A549 (cell line): ENCODE data around the gene NME7. TPM values are rescaled to one million over a fixed set of nuclear protein-coding genes. Genes with fewer than 3 reads are reported as not detected.

Source experiments
- ATAC-seq, 2 experiments: fragments of 200-7000 bp in 1 of 2; fragments of >200 bp in 1 of 2; cut with Nextera tagmentation in 1 of 2; cut with Tn5 transposase in 1 of 2; 3 replicates each; pipeline versions ENCODE4 v1.8.0 to v1.9.1; 2018 to 2020; ENCODE audit warnings: mild to moderate bottlenecking in 1 of 2, moderate library complexity in 1 of 2
- CTCF ChIA-PET: fragments of 300-600 bp; sonication (Branson Sonifier 250); formaldehyde crosslinking; extraction: SDS; loops from one replicate; lab custom pipeline; 2021; ENCODE audit warnings: antibody characterized with exemption, inconsistent platforms; lab: Yijun Ruan, JAX
- POLR2A ChIA-PET: fragments of 350-600 bp; formaldehyde crosslinking; extraction: SDS; loops from one replicate; lab custom pipeline; 2021; ENCODE audit warnings: antibody characterized with exemption, inconsistent platforms; lab: Yijun Ruan, JAX
- DNase-seq, 2 experiments: peaks; one replicate each; pipeline versions ENCODE4 v3.0.0 to v3.0.0-alpha.2; 2011 to 2016; ENCODE audit warnings: low read depth in 1 of 2, low spot score in 1 of 2
- FAIRE-seq: peaks from 2 replicates; lab custom pipeline; 2011; peaks lifted over from hg19 to GRCh38; lab: Jason Lieb, UNC
- H3K27ac ChIP-seq, 2 experiments: fragments of >200 bp; sonication (Bioruptor Twin); formaldehyde crosslinking; 3 replicates each; pipeline ENCODE4 v1.5.1; 2016 to 2017
- H3K4me1 ChIP-seq: fragments of >200 bp; sonication (Bioruptor Twin); formaldehyde crosslinking; 3 replicates; pipeline ENCODE4 v1.6.1; 2016
- H3K4me2 ChIP-seq: fragments of >200 bp; sonication (Bioruptor Twin); formaldehyde crosslinking; 3 replicates; pipeline ENCODE4 v1.6.1; 2016
- H3K4me3 ChIP-seq: fragments of >200 bp; sonication (Bioruptor Twin); formaldehyde crosslinking; 3 replicates; pipeline ENCODE4 v1.5.1; 2016
- H3K9me3 ChIP-seq: fragments of >200 bp; sonication (Bioruptor Twin); formaldehyde crosslinking; 3 replicates; pipeline ENCODE4 v1.6.1; 2016
- CBX2 ChIP-seq: fragments of 200-600 bp; sonication (generic); IDR thresholded peaks from 2 replicates; pipeline ENCODE4 v1.6.1; 2016; ENCODE audit warnings: low read depth, mild to moderate bottlenecking, borderline replicate concordance
- CBX8 ChIP-seq: fragments of 200-600 bp; sonication (generic); IDR thresholded peaks from 2 replicates; pipeline ENCODE4 v1.6.1; 2016
- CEBPB ChIP-seq, 2 experiments: fragments of >200 bp in 1 of 2; sonication (Bioruptor Twin) in 1 of 2; formaldehyde crosslinking in 1 of 2; IDR thresholded peaks; 2 replicates each; pipeline ENCODE4 v1.6.1; 2012 to 2016
- EHF ChIP-seq: fragments of 250-450 bp; sonication (Bioruptor Pico); IDR thresholded peaks from 2 replicates; pipeline ENCODE4 v1.5.0; 2020; ENCODE audit warnings: mild to moderate bottlenecking
- EHMT2 ChIP-seq: fragments of 200-600 bp; sonication (generic); IDR thresholded peaks from 2 replicates; pipeline ENCODE4 v1.6.1; 2016; ENCODE audit warnings: antibody characterized with exemption, low read depth, mild to moderate bottlenecking, moderate library complexity
- FOSB ChIP-seq: fragments of 250-450 bp; sonication (Bioruptor Pico); IDR thresholded peaks from 2 replicates; pipeline ENCODE4 v1.5.0; 2020; ENCODE audit warnings: mild to moderate bottlenecking, moderate library complexity
- FOSL2 ChIP-seq, 2 experiments: fragments of 450-650 bp in 1 of 2; fragments of >200 bp in 1 of 2; sonication (Bioruptor Twin) in 1 of 2; formaldehyde crosslinking; IDR thresholded peaks; 2 replicates each; pipeline versions ENCODE4 v1.5.0 to v1.6.1; 2016 to 2020; ENCODE audit warnings: mild to moderate bottlenecking in 1 of 2, moderate library complexity in 1 of 2
- HOXA7 ChIP-seq: fragments of 250-450 bp; sonication (Bioruptor Pico); IDR thresholded peaks from 2 replicates; pipeline ENCODE4 v1.5.0; 2020; ENCODE audit warnings: mild to moderate bottlenecking, moderate library complexity
- JUN ChIP-seq, 2 experiments: fragments of >200 bp; sonication (Bioruptor Twin); formaldehyde crosslinking; IDR thresholded peaks; 2 replicates in 1 of 2; 3 replicates in 1 of 2; pipeline ENCODE4 v1.6.1; 2016 to 2017
- JUNB ChIP-seq: fragments of >200 bp; sonication (Bioruptor Twin); formaldehyde crosslinking; IDR thresholded peaks from 2 replicates; pipeline ENCODE4 v1.6.1; 2016
- KDM5A ChIP-seq: fragments of 200-600 bp; sonication (generic); IDR thresholded peaks from 2 replicates; pipeline ENCODE4 v1.6.1; 2016; ENCODE audit warnings: antibody characterized with exemption, mild to moderate bottlenecking
- MAFK ChIP-seq: fragments of 450-650 bp; IDR thresholded peaks from 2 replicates; pipeline ENCODE4 v1.6.1; 2014; ENCODE audit not compliant: partially characterized antibody
- RCOR1 ChIP-seq: fragments of 150-350 bp; IDR thresholded peaks from 2 replicates; pipeline ENCODE4 v1.6.1; 2014; ENCODE audit warnings: antibody characterized with exemption, low read length, low read depth
- RFX5 ChIP-seq: fragments of 450-650 bp; IDR thresholded peaks from 2 replicates; pipeline ENCODE4 v1.7.1; 2014; ENCODE audit warnings: antibody characterized with exemption, mild to moderate bottlenecking, moderate library complexity
- SREBF2 ChIP-seq: fragments of 450-650 bp; IDR thresholded peaks from 2 replicates; pipeline ENCODE4 v1.6.1; 2014; ENCODE audit warnings: mild to moderate bottlenecking, moderate library complexity
- TP53 ChIP-seq: fragments of 250-450 bp; sonication (Bioruptor Pico); IDR thresholded peaks from 2 replicates; pipeline ENCODE4 v1.5.0; 2021; ENCODE audit warnings: mild to moderate bottlenecking, moderate library complexity
- WGBS: methylation state at CpG from one replicate; pipeline ENCODE4 v1.1.6; 2017; ENCODE audit errors: missing lambda C conversion rate; 5-methylcytosine and 5-hydroxymethylcytosine counted together
- polyA plus RNA-seq, 4 experiments: library from polyadenylated mRNA; depleted of rRNA in 3 of 4; stranded (reverse); fragments of >200 nt; fragmentation: RNase III in 1 of 4; extraction: RNeasy Plus Mini Kit Qiagen cat#74134 plus additional on column Dnase treatment in 1 of 4; gene quantifications; 2 replicates in 3 of 4; 3 replicates in 1 of 4; pipeline ENCODE4 v1.2.3, GENCODE V29; 2011 to 2017
- TF ChIP-seq, protein P1 (sequence below): fragments of >200 bp; sonication (Bioruptor Twin); formaldehyde crosslinking; IDR thresholded peaks from 3 replicates; pipeline ENCODE4 v1.5.1; 2016
- TF ChIP-seq, protein P2 (sequence below): fragments of >200 bp; sonication (Bioruptor Twin); formaldehyde crosslinking; IDR thresholded peaks from 2 replicates; pipeline ENCODE4 v1.6.1; 2016

NME7 gene
- polyA plus RNA-seq, 2 of the 4 experiments (the other 2 are of a cell fraction): 39.5 to 62.3 TPM

DNA sequence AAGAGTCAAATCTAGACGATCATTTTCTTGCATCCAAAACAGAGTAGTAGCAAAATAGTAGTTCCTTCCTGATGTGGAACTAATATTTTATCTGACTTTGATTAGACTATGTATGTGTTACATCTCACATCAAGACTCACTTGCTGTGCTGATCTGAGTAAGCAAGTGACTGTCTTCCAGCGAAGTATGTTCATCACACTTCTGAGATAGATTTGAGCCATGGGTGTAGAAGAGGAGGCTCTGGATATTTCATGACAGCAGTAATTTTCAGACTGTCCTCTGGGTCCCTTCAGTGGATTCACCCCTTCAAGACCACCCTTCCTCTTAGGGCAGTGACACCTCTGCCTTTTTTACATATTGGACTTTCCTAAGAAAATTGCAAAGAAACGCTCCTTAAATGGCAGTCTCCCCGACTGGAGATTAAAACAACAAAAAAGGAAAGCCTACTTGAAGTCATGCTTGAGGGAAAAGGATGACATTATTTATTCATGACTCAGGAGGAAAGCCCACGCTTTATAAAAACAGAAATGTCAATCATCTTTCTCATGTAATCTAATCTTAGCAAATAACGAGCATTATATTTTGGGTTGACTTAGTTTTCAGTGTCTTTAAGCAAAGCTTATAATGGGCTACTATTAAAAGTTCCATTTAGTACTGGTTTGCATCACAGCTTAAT lies 238.3 kb downstream of the NME7 start:
- Histone ChIP-seq H3K27ac (peak overlapping the region in 1 of 2 experiments; percentile 52; a peak in 3 of 6 replicates), H3K4me1 (peaks cover 79% of the 10 kb centered on the region), H3K9me3 (no peaks in the 10 kb centered on the region), H3K4me2 (peak overlapping the region; percentile 17; the same call in 2 of the 3 replicates), H3K4me3 (no peak overlapping the region)
- POLR2A ChIA-PET: interaction anchor here (1.1 kb wide), 1 partner anchor 20 kb away, joined by 3 read pairs; no protein-coding TSS in a partner anchor
- no peak for DNase-seq
- TF ChIP-seq JUNB (no peak), RFX5 (no peak), MAFK (no peak), TP53 (CRISPR knock-in tag) (no peak)
- TF ChIP-seq, protein P1, sequence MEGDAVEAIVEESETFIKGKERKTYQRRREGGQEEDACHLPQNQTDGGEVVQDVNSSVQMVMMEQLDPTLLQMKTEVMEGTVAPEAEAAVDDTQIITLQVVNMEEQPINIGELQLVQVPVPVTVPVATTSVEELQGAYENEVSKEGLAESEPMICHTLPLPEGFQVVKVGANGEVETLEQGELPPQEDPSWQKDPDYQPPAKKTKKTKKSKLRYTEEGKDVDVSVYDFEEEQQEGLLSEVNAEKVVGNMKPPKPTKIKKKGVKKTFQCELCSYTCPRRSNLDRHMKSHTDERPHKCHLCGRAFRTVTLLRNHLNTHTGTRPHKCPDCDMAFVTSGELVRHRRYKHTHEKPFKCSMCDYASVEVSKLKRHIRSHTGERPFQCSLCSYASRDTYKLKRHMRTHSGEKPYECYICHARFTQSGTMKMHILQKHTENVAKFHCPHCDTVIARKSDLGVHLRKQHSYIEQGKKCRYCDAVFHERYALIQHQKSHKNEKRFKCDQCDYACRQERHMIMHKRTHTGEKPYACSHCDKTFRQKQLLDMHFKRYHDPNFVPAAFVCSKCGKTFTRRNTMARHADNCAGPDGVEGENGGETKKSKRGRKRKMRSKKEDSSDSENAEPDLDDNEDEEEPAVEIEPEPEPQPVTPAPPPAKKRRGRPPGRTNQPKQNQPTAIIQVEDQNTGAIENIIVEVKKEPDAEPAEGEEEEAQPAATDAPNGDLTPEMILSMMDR: no peak
- ATAC-seq: no peak
- no peak for FAIRE-seq
- WGBS: 58% methylated on average over 6 of the region's 6 CpGs
- CTCF ChIA-PET: interaction anchor here (0.6 kb wide), 1 partner anchor 271 kb away, joined by 3 read pairs; no protein-coding TSS in a partner anchor

DNA sequence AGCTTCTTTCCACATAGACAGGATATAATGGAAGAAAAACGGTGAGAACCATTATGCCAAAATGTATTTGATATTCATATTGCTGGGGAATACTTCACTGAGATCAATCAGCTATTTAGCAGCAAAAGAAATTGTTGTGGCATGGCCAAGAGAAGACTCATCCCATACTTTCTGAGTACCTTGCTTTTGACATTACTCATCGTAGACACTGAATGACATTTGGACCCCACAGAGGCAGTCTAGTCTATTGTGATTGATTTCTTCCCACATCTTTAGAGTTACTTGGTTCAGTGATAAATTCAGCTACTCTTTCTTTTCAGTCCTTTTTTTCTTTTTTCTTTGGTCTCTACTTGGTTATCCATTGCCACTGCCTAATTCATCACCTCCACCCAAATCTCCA lies 239.0 kb downstream of the NME7 start:
- peak overlapping the region; percentile 17; the same call in 1 of the 3 replicates for H3K4me2 ChIP-seq
- 77% methylated on average over 2 of the region's 2 CpGs for WGBS
- no peak for ATAC-seq
- ChIA-PET CTCF (interaction anchor here (0.6 kb wide), 1 partner anchor 272 kb away, joined by 3 read pairs; no protein-coding TSS in a partner anchor), POLR2A (interaction anchor here (1.1 to 1.5 kb wide), 2 partner anchors 9 to 19 kb away, joined by 3 read pairs; no protein-coding TSS in a partner anchor)
- FAIRE-seq: no peak
- TF ChIP-seq FOSL2 (IDR thresholded peaks at IDR 0.05): no peak
- 0 out of 2 replicates have a peak, but pooled peaks have one; percentile 4 for TF ChIP-seq FOSL2 (CRISPR knock-in tag; IDR thresholded peaks at IDR 0.05)
- no peak for TF ChIP-seq JUN (IDR thresholded peaks at IDR 0.05)
- TF ChIP-seq, all 56 proteins: peak for 1
- Histone ChIP-seq H3K27ac (no peak overlapping the region), H3K9me3 (no peaks in the 10 kb centered on the region), H3K4me3 (no peak overlapping the region), H3K4me1 (peaks cover 79% of the 10 kb centered on the region)
- DNase-seq: no peak

DNA sequence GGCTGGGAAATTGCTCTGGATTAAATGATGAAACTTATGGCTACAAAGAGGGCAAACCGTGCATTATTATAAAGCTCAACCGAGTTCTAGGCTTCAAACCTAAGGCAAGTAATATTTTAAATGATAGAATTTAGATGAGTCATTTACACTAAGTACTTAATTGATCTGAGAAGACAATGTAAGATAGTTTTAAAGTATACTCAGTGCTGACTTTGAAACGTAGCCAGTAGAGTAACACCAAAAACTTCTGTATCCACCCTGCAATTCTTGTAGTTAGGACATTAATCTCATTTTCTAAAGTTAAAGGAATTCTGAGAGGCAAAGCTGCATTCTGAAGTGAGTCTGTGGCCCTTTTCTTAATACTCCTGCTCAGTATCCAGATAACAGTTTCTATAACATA lies 240.3 kb downstream of the NME7 start:
- H3K4me3 ChIP-seq: no peak overlapping the region
- no peak overlapping the region for H3K27ac ChIP-seq
- no peak for ATAC-seq
- DNase-seq: no peak
- no peaks in the 10 kb centered on the region for H3K9me3 ChIP-seq
- peaks cover 76% of the 10 kb centered on the region for H3K4me1 ChIP-seq
- no peak for TF ChIP-seq EHF (CRISPR knock-in tag)
- no peak for TF ChIP-seq HOXA7 (CRISPR knock-in tag)
- no peak for TF ChIP-seq KDM5A
- TF ChIP-seq EHMT2: no peak
- no peak for TF ChIP-seq CBX2
- no peak for TF ChIP-seq CEBPB (IDR thresholded peaks at IDR 0.05)
- TF ChIP-seq, protein P1: no peak
- no peak for TF ChIP-seq RCOR1
- TF ChIP-seq, protein P2, sequence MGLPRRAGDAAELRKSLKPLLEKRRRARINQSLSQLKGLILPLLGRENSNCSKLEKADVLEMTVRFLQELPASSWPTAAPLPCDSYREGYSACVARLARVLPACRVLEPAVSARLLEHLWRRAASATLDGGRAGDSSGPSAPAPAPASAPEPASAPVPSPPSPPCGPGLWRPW: no peak
- no peak for TF ChIP-seq CBX8
- no peak for TF ChIP-seq FOSB (CRISPR knock-in tag)
- no peak for TF ChIP-seq SREBF2
- 74% methylated on average over 3 of the region's 3 CpGs for WGBS
- ChIA-PET CTCF (interaction anchor here (0.6 to 1.8 kb wide), 4 partner anchors 11 to 688 kb away, joined by 3 to 5 read pairs (median 4); partner anchors contain the start of gene ATP1B1), POLR2A (interaction anchor here (1.4 to 1.5 kb wide), 2 partner anchors 8 to 22 kb away, joined by 3 to 4 read pairs; no protein-coding TSS in a partner anchor)
- no peak for FAIRE-seq
- H3K4me2 ChIP-seq: no peak overlapping the region
